HEK293 (cell line): ENCODE results near the gene CORO7.

Source experiments
- CTCF ChIA-PET: fragments of 350-600 bp; formaldehyde crosslinking; extraction: SDS; loops from one replicate; lab custom pipeline; 2021; ENCODE audit warnings: antibody characterized with exemption; lab: Yijun Ruan, JAX
- POLR2A ChIA-PET: fragments of 300-600 bp; formaldehyde crosslinking; extraction: SDS; loops from one replicate; lab custom pipeline; 2020; ENCODE audit warnings: antibody characterized with exemption, inconsistent platforms; lab: Yijun Ruan, JAX
- H3K27ac ChIP-seq: fragments of 200-500 bp; sonication (Bioruptor generic); 2 replicates; pipeline ENCODE4 v1.5.1; 2014; ENCODE audit warnings: low read depth, low read length, control low read depth, inconsistent platforms; ENCODE audit errors: extremely low read depth
- H3K36me3 ChIP-seq, 2 experiments: fragments of 200-500 bp in 1 of 2; sonication (Bioruptor generic) in 1 of 2; 1 replicate in 1 of 2; 2 replicates in 1 of 2; pipeline ENCODE4 v1.5.1; 2014 to 2017; ENCODE audit warnings: inconsistent platforms in 2 of 2, low read length in 2 of 2; ENCODE audit not compliant: control insufficient read depth in 2 of 2, insufficient read depth in 1 of 2
- H3K4me1 ChIP-seq: fragments of 200-500 bp; sonication (Bioruptor generic); 2 replicates; pipeline ENCODE4 v1.5.1; 2014; ENCODE audit warnings: mild to moderate bottlenecking, low read length, inconsistent platforms; ENCODE audit not compliant: control insufficient read depth, insufficient read depth
- H3K4me3 ChIP-seq: 2 replicates; pipeline ENCODE4 v1.5.1; 2011; ENCODE audit warnings: low read depth, mild to moderate bottlenecking, control low read depth, low read length, moderate library complexity
- H3K9me3 ChIP-seq: fragments of 200-500 bp; sonication (Bioruptor generic); 2 replicates; pipeline ENCODE4 v1.5.1; 2014; ENCODE audit warnings: low read depth, low read length, inconsistent platforms; ENCODE audit not compliant: control insufficient read depth, insufficient read depth
- EGR2 ChIP-seq: fragments of 450-650 bp; formaldehyde crosslinking; IDR thresholded peaks from 2 replicates; pipeline ENCODE4 v1.5.1; 2016; ENCODE audit warnings: low read depth, missing biosample characterization, missing genetic modification characterization
- GLI2 ChIP-seq: fragments of 450-650 bp; formaldehyde crosslinking; IDR thresholded peaks from 2 replicates; pipeline ENCODE4; 2017; ENCODE audit warnings: missing biosample characterization, missing genetic modification characterization, low read depth, borderline replicate concordance
- GLIS1 ChIP-seq: fragments of 450-650 bp; formaldehyde crosslinking; IDR thresholded peaks from 2 replicates; pipeline ENCODE4 v1.5.1; 2016; ENCODE audit warnings: missing biosample characterization, missing genetic modification characterization
- GLIS2 ChIP-seq: fragments of 450-650 bp; formaldehyde crosslinking; IDR thresholded peaks from 2 replicates; pipeline ENCODE4 v1.5.1; 2016; ENCODE audit warnings: missing biosample characterization, missing genetic modification characterization
- KLF1 ChIP-seq: fragments of 450-650 bp; formaldehyde crosslinking; IDR thresholded peaks from 2 replicates; pipeline ENCODE4 v1.5.1; 2016; ENCODE audit warnings: missing biosample characterization, missing genetic modification characterization
- KLF16 ChIP-seq: fragments of 450-650 bp; formaldehyde crosslinking; IDR thresholded peaks from 2 replicates; pipeline ENCODE4 v1.5.1; 2017; ENCODE audit warnings: missing biosample characterization, missing genetic modification characterization
- KLF9 ChIP-seq: fragments of 450-650 bp; formaldehyde crosslinking; IDR thresholded peaks from 2 replicates; pipeline ENCODE4 v1.5.1; 2016; ENCODE audit warnings: missing biosample characterization, missing genetic modification characterization, low read depth
- OSR2 ChIP-seq: fragments of 450-650 bp; formaldehyde crosslinking; IDR thresholded peaks from 2 replicates; pipeline ENCODE4 v1.5.1; 2016; ENCODE audit warnings: missing biosample characterization, missing genetic modification characterization
- ZFHX2 ChIP-seq: fragments of 450-650 bp; formaldehyde crosslinking; conservative IDR thresholded peaks from 2 replicates; pipeline ENCODE4 v1.5.1; 2016; ENCODE audit warnings: missing biosample characterization, missing genetic modification characterization
- ZIC2 ChIP-seq: fragments of 450-650 bp; formaldehyde crosslinking; IDR thresholded peaks from 2 replicates; pipeline ENCODE4 v1.5.1; 2016; ENCODE audit warnings: missing biosample characterization, missing genetic modification characterization
- ZNF146 ChIP-seq: fragments of 450-650 bp; formaldehyde crosslinking; IDR thresholded peaks from 2 replicates; pipeline ENCODE4 v1.5.1; 2016; ENCODE audit warnings: missing biosample characterization, missing genetic modification characterization
- ZNF211 ChIP-seq: fragments of 450-650 bp; formaldehyde crosslinking; IDR thresholded peaks from 2 replicates; pipeline ENCODE4 v1.5.1; 2016; ENCODE audit warnings: low read depth, missing biosample characterization, missing genetic modification characterization
- ZNF350 ChIP-seq: fragments of 450-650 bp; formaldehyde crosslinking; IDR thresholded peaks from 2 replicates; pipeline ENCODE4 v1.5.0; 2017; ENCODE audit warnings: missing biosample characterization, mild to moderate bottlenecking, missing genetic modification characterization
- ZNF658 ChIP-seq: fragments of 450-650 bp; formaldehyde crosslinking; IDR thresholded peaks from 2 replicates; pipeline ENCODE4; 2016; ENCODE audit warnings: missing biosample characterization, missing genetic modification characterization
- TF ChIP-seq, protein P1 (sequence below): fragments of 450-650 bp; formaldehyde crosslinking; IDR thresholded peaks from 2 replicates; pipeline ENCODE4 v1.5.1; 2016; ENCODE audit warnings: missing biosample characterization, missing genetic modification characterization
- TF ChIP-seq, protein P2 (sequence below): fragments of 450-650 bp; formaldehyde crosslinking; IDR thresholded peaks from 2 replicates; pipeline ENCODE4 v1.5.1; 2016; ENCODE audit warnings: missing biosample characterization, missing genetic modification characterization, borderline replicate concordance
- TF ChIP-seq, protein P3 (sequence below): fragments of 450-650 bp; formaldehyde crosslinking; IDR thresholded peaks from 2 replicates; pipeline ENCODE4 v1.5.1; 2016; ENCODE audit warnings: missing biosample characterization, missing genetic modification characterization
- TF ChIP-seq, protein P4 (sequence below): fragments of 450-650 bp; formaldehyde crosslinking; IDR thresholded peaks from 2 replicates; pipeline ENCODE4 v1.5.1; 2016; ENCODE audit warnings: missing biosample characterization, missing genetic modification characterization
- TF ChIP-seq, protein P5 (sequence below): fragments of 450-650 bp; formaldehyde crosslinking; IDR thresholded peaks from 2 replicates; pipeline ENCODE4 v1.5.1; 2016; ENCODE audit warnings: missing biosample characterization, missing genetic modification characterization

CORO7 gene

DNA sequence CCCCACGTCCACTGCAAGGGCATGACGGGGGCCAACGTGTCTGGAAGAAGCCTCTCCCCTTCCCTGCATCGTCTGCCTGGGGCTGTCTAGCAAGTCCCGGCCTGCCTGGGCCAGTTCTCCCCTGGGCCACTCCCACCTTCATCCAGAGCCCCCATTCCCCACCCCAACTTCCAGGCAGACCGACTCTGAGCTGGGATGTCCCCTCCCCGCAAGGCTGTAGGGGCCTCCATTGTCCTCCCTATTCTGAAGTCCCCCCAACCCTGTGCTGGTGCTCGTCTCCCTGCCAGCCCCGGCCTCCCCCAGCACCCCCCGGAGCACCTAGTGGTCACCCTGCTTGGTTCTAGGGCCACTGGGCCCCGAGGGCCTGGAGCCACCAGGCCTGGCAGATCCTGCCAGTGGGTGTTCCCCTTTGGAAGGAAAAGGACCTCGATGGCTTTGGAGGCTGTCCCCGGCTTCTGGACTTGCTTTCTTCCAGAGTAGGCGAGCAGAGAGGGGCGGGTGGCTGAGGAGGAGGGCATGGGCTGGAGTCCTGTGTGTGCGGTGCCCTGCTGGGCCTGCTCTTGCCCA is 95.7 kb downstream of the CORO7 start:
- H3K4me1 ChIP-seq: peaks cover 4% of the 10 kb centered on the region; the same call in 1 of the 2 replicates
- POLR2A ChIA-PET: no interaction called here
- no peak for TF ChIP-seq GLI2 (tag by site-specific recombination)
- no peak for TF ChIP-seq OSR2 (tag by site-specific recombination)
- no peak for TF ChIP-seq ZNF658
- no peak for TF ChIP-seq ZNF350 (tag by site-specific recombination)
- TF ChIP-seq ZNF211 (tag by site-specific recombination): no peak
- TF ChIP-seq, protein P1, sequence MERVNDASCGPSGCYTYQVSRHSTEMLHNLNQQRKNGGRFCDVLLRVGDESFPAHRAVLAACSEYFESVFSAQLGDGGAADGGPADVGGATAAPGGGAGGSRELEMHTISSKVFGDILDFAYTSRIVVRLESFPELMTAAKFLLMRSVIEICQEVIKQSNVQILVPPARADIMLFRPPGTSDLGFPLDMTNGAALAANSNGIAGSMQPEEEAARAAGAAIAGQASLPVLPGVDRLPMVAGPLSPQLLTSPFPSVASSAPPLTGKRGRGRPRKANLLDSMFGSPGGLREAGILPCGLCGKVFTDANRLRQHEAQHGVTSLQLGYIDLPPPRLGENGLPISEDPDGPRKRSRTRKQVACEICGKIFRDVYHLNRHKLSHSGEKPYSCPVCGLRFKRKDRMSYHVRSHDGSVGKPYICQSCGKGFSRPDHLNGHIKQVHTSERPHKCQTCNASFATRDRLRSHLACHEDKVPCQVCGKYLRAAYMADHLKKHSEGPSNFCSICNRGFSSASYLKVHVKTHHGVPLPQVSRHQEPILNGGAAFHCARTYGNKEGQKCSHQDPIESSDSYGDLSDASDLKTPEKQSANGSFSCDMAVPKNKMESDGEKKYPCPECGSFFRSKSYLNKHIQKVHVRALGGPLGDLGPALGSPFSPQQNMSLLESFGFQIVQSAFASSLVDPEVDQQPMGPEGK (tag by site-specific recombination): peak; percentile 61
- TF ChIP-seq, all 188 proteins: peak for 1
- Histone ChIP-seq H3K9me3 (no peaks in the 10 kb centered on the region), H3K27ac (no peak overlapping the region), H3K4me3 (no peak overlapping the region), H3K36me3 (no peaks in the 10 kb centered on the region)
- CTCF ChIA-PET: interaction anchor here (0.9 kb wide), 1 partner anchor 12 kb away, joined by 3 read pairs; no protein-coding TSS in a partner anchor

DNA sequence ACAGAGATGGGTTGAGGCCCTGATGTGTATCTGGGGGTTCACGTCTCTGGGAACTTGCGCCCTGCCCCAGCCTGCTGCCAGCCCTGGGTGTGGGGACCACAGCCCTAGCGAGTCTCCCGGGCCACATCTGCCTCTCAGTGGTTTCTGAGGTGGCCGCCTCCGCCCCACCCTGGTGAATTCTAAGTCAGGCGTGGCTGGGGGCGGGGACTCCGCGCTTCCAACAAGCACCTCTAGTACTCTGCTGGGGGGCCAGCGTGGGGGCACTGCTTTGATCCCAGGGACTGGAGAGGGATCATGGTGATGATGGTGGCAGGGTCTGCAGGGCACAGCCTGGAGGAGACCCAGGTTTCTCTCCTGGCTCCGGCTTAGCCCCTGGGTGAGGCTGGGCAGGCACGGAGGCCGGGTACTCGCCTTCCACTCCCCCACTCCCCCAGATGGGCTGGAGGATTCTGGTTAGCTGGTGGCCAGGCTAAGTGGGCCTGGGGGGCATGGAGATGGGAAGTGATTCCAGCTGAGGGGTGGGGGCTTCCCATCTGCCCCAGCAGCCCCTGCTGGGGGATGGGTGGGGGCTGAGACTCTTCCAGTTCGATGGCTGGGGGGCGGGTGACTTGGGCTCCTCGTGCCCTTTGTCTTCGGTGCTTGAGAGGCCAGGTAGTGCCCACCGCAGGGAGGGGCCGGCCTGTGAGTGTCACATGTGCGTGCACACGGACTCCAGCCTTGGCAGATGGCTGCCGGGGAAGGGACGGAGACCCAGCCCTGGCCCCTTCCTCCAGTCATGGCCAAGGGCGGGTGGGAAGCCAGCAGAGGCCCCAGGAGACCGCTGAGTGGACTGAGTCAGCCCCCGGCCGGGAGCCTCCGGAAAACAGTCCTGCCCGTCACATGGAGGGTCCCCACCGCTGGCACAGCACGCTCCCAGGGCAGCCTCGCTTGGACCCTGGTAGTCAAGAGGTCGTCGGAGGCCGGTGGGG is 96.7 kb downstream of the CORO7 start:
- peaks cover 4% of the 10 kb centered on the region; the same call in 1 of the 2 replicates for H3K4me1 ChIP-seq
- H3K9me3 ChIP-seq: no peaks in the 10 kb centered on the region
- CTCF ChIA-PET: interaction anchor here (0.9 to 1.1 kb wide), 2 partner anchors 10 to 11 kb away, joined by 3 read pairs; no protein-coding TSS in a partner anchor
- POLR2A ChIA-PET: no interaction called here
- H3K4me3 ChIP-seq: no peak overlapping the region
- no peak overlapping the region for H3K27ac ChIP-seq
- no peaks in the 10 kb centered on the region for H3K36me3 ChIP-seq
- peak; percentile 83 for TF ChIP-seq GLIS1
- TF ChIP-seq KLF1 (tag by site-specific recombination): peak; percentile 85
- TF ChIP-seq, protein P2, sequence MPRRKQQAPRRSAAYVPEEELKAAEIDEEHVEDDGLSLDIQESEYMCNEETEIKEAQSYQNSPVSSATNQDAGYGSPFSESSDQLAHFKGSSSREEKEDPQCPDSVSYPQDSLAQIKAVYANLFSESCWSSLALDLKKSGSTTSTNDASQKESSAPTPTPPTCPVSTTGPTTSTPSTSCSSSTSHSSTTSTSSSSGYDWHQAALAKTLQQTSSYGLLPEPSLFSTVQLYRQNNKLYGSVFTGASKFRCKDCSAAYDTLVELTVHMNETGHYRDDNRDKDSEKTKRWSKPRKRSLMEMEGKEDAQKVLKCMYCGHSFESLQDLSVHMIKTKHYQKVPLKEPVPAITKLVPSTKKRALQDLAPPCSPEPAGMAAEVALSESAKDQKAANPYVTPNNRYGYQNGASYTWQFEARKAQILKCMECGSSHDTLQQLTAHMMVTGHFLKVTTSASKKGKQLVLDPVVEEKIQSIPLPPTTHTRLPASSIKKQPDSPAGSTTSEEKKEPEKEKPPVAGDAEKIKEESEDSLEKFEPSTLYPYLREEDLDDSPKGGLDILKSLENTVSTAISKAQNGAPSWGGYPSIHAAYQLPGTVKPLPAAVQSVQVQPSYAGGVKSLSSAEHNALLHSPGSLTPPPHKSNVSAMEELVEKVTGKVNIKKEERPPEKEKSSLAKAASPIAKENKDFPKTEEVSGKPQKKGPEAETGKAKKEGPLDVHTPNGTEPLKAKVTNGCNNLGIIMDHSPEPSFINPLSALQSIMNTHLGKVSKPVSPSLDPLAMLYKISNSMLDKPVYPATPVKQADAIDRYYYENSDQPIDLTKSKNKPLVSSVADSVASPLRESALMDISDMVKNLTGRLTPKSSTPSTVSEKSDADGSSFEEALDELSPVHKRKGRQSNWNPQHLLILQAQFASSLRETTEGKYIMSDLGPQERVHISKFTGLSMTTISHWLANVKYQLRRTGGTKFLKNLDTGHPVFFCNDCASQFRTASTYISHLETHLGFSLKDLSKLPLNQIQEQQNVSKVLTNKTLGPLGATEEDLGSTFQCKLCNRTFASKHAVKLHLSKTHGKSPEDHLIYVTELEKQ (tag by site-specific recombination): no peak
- peak; percentile 55; the same call in 1 of the 2 replicates for TF ChIP-seq KLF9
- TF ChIP-seq KLF16: no peak
- TF ChIP-seq ZFHX2 (tag by site-specific recombination): peak; percentile 53
- TF ChIP-seq, protein P3, sequence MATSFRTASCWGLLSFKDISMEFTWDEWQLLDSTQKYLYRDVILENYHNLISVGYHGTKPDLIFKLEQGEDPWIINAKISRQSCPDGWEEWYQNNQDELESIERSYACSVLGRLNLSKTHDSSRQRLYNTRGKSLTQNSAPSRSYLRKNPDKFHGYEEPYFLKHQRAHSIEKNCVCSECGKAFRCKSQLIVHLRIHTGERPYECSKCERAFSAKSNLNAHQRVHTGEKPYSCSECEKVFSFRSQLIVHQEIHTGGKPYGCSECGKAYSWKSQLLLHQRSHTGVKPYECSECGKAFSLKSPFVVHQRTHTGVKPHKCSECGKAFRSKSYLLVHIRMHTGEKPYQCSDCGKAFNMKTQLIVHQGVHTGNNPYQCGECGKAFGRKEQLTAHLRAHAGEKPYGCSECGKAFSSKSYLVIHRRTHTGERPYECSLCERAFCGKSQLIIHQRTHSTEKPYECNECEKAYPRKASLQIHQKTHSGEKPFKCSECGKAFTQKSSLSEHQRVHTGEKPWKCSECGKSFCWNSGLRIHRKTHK (tag by site-specific recombination): no peak
- TF ChIP-seq ZIC2 (tag by site-specific recombination): no peak
- TF ChIP-seq, protein P4, sequence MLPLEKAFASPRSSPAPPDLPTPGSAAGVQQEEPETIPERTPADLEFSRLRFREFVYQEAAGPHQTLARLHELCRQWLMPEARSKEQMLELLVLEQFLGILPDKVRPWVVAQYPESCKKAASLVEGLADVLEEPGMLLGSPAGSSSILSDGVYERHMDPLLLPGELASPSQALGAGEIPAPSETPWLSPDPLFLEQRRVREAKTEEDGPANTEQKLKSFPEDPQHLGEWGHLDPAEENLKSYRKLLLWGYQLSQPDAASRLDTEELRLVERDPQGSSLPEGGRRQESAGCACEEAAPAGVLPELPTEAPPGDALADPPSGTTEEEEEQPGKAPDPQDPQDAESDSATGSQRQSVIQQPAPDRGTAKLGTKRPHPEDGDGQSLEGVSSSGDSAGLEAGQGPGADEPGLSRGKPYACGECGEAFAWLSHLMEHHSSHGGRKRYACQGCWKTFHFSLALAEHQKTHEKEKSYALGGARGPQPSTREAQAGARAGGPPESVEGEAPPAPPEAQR (tag by site-specific recombination): no peak
- 0 out of 2 replicates have a peak, but pooled peaks have one; percentile 38 for TF ChIP-seq EGR2 (tag by site-specific recombination)
- peak; percentile 50; the same call in 1 of the 2 replicates for TF ChIP-seq GLIS2 (tag by site-specific recombination)
- no peak for TF ChIP-seq ZNF146 (tag by site-specific recombination)
- TF ChIP-seq ZNF350 (tag by site-specific recombination): no peak
- TF ChIP-seq, protein P5, sequence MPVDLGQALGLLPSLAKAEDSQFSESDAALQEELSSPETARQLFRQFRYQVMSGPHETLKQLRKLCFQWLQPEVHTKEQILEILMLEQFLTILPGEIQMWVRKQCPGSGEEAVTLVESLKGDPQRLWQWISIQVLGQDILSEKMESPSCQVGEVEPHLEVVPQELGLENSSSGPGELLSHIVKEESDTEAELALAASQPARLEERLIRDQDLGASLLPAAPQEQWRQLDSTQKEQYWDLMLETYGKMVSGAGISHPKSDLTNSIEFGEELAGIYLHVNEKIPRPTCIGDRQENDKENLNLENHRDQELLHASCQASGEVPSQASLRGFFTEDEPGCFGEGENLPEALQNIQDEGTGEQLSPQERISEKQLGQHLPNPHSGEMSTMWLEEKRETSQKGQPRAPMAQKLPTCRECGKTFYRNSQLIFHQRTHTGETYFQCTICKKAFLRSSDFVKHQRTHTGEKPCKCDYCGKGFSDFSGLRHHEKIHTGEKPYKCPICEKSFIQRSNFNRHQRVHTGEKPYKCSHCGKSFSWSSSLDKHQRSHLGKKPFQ (tag by site-specific recombination): no peak
